Mucosa of rectum (tissue), 2 donors: ENCODE results near the gene MEG3.

ENCODE experiments used
- H3K27ac ChIP-seq, 2 donors: one replicate each; pipeline ENCODE4 v1.7.0; 2013; ENCODE audit warnings: inconsistent platforms in 2 of 2, low read depth in 2 of 2, low read length in 2 of 2
- H3K27me3 ChIP-seq, 2 donors: one replicate each; pipeline ENCODE4 v1.7.0; 2013; ENCODE audit warnings: low read length in 2 of 2; ENCODE audit not compliant: control insufficient read depth in 2 of 2, insufficient read depth in 2 of 2
- H3K36me3 ChIP-seq, 2 donors: one replicate each; pipeline ENCODE4 v1.7.0; 2013; ENCODE audit warnings: low read length in 2 of 2; ENCODE audit not compliant: control insufficient read depth in 2 of 2, insufficient read depth in 2 of 2
- H3K4me1 ChIP-seq, 2 donors: one replicate each; pipeline ENCODE4 v1.7.0; 2013; ENCODE audit warnings: low read length in 2 of 2, mild to moderate bottlenecking in 1 of 2; ENCODE audit not compliant: control insufficient read depth in 2 of 2, insufficient read depth in 2 of 2
- H3K4me3 ChIP-seq, 2 donors: one replicate each; pipeline ENCODE4 v1.7.0; 2013; ENCODE audit warnings: low read length in 2 of 2
- H3K9ac ChIP-seq, 2 donors: one replicate each; pipeline ENCODE4 v1.7.0; 2013; ENCODE audit warnings: low read length in 2 of 2, low read depth in 1 of 2, mild to moderate bottlenecking in 1 of 2
- H3K9me3 ChIP-seq, 2 donors: one replicate each; pipeline ENCODE4 v1.7.0; 2013; ENCODE audit warnings: low read length in 2 of 2; ENCODE audit not compliant: control insufficient read depth in 2 of 2
- donor health status: healthy.
- donor health status: Normal muscosa, but diverticular disease.

MEG3 gene

DNA sequence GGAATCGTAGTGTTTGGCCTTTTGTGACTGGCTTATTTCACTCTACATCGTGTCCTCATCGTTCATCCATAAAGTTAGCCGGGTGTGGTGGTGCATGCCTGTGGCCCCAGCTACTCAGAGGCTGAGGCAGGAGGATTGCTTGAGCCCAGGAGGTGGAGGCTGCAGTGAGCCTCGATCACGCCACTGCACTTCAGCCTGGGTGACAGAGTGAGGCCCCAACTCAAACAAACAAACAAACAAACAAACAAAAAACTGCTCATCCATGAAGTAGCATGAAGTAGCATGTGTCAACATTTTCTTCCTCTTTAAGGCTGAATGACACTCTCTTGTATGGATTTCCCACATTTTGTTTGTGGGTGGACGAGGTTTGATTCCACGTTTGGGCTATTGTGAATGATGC is 44.0 kb upstream of the MEG3 start:
- no peak overlapping the region for H3K9ac ChIP-seq
- H3K27ac ChIP-seq, result no peak overlapping the region
- H3K27me3 ChIP-seq, result no peaks in the 10 kb centered on the region
- no peak overlapping the region for H3K4me3 ChIP-seq
- H3K36me3 ChIP-seq, result no peaks in the 10 kb centered on the region
- H3K4me1 ChIP-seq, result no peaks in the 10 kb centered on the region
- no peaks in the 10 kb centered on the region for H3K9me3 ChIP-seq

DNA sequence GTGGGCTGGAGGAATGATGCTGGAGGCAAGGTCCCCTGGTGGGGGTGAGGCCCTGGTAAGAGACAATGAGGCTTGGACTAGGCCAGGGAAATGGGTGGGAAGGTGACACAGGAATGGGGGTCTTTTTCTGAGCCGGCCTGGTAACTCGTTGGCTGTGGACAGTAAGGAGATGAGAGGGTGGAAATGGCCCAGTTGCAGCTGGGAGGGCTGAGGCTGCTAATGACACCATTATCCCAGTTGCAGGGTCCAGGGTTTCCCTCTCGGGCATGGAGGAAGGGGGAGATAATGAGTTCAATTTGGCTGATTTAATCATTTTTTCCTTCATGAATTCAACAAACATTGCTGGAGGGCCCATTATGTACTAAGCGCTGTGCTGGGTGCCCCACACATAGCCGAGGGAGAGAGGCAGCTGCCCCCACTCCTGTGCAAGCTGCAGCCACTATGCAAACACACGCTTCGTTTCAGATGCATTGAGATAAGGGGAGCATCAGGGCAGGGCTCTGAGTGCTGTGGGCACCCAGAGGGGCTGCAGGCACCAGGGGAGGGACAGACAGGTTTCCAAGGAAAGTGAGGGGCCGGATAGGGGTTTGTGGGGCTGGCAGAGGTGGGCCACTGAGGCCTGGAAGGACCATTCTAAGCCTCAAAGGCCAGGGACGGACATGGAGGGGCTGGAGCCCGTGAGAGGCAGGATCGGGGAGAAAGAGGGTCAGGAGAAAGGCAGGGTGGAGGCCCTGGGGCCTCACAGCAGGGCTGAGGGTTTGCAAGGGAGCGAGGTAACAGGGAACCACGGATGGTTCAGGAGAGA is 43.2 kb upstream of the MEG3 start:
- no peak overlapping the region for H3K27ac ChIP-seq
- no peaks in the 10 kb centered on the region for H3K27me3 ChIP-seq
- no peak overlapping the region for H3K9ac ChIP-seq
- no peaks in the 10 kb centered on the region for H3K36me3 ChIP-seq
- no peak overlapping the region for H3K4me3 ChIP-seq
- no peaks in the 10 kb centered on the region for H3K4me1 ChIP-seq
- no peaks in the 10 kb centered on the region for H3K9me3 ChIP-seq

- no peak overlapping the region for H3K27ac ChIP-seq
- no peaks in the 10 kb centered on the region for H3K4me1 ChIP-seq
- no peak overlapping the region for H3K9ac ChIP-seq
- no peaks in the 10 kb centered on the region for H3K36me3 ChIP-seq
- H3K27me3 ChIP-seq, result no peaks in the 10 kb centered on the region
- H3K9me3 ChIP-seq, result no peaks in the 10 kb centered on the region
- H3K4me3 ChIP-seq, result no peak overlapping the region
Measured at GRCh38 chr14:100783630-100784370, 42.1 kb upstream of the MEG3 start.

DNA sequence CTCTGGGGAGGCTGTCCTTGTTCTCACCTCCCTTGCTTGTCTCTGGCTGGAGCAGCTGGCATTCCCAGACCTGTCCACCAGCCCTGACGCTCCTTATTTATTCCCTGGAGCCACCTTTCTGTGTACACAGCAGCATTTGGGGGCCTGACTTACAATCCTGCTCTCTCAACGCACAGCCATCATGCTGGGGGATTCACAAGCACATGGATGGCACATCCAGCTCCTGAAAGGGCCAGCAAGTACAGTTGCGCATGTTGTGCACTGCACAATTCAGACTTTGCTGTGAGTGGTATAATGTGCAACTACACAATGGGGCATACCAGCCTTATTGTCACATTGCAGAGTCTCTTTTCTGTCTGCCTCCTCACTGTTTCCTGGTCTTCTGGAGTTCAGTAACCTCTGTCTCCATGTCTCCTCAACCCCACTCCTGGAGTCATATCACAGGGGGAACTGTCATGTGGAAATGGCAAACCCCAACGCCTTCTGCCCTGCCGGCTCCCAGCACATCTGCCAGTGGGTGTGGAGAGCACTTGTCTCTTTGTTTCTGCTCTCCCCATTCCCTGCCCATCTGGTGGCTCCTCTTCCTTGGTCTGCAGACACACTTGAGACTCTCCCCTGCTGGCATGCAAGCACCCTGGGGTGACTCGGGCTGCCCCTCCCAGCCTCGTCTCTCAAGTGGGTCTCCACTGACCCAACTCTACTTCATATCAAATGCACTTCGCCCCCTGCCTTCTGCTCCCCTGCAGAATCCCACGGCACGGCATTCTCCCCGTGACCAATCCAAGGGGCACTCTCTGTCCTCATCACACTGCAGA is 41.2 kb upstream of the MEG3 start:
- no peak overlapping the region for H3K4me3 ChIP-seq
- no peaks in the 10 kb centered on the region for H3K9me3 ChIP-seq
- no peaks in the 10 kb centered on the region for H3K27me3 ChIP-seq
- H3K4me1 ChIP-seq, result no peaks in the 10 kb centered on the region
- no peak overlapping the region for H3K27ac ChIP-seq
- no peaks in the 10 kb centered on the region for H3K36me3 ChIP-seq
- no peak overlapping the region for H3K9ac ChIP-seq

GRCh38 chr14:100785338-100785615 is 40.6 kb upstream of the MEG3 start:
- Histone ChIP-seq H3K4me3 (no peak overlapping the region), H3K9me3 (no peaks in the 10 kb centered on the region), H3K9ac (no peak overlapping the region), H3K36me3 (no peaks in the 10 kb centered on the region), H3K27ac (no peak overlapping the region), H3K4me1 (no peaks in the 10 kb centered on the region), H3K27me3 (peaks cover 0 to 3% of the 10 kb centered on the region in 2 donors)

DNA sequence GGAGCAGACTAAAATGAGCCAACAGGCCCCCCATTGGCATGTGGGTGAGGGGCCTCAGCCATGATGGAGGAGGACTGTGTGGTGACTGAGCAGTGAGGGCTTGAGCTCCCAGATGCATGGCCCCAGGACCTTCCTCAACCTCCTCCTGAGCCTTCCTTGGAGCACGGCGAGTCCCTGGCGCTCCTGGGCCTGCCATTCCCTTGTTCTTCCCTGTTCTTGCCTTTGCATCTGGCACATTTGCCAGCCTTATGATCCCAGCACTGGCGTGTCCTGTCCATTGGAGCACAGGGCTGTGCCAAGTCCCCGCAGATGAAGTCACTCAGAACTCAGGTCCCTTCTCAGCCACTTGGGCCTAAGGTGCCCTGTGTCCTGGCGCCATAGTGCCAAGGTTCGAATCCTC is 40.3 kb upstream of the MEG3 start:
- H3K27me3 ChIP-seq, result peaks cover 0 to 3% of the 10 kb centered on the region in 2 donors
- no peak overlapping the region for H3K4me3 ChIP-seq
- no peaks in the 10 kb centered on the region for H3K36me3 ChIP-seq
- H3K9ac ChIP-seq, result no peak overlapping the region
- H3K27ac ChIP-seq, result no peak overlapping the region
- no peaks in the 10 kb centered on the region for H3K9me3 ChIP-seq
- no peaks in the 10 kb centered on the region for H3K4me1 ChIP-seq

DNA sequence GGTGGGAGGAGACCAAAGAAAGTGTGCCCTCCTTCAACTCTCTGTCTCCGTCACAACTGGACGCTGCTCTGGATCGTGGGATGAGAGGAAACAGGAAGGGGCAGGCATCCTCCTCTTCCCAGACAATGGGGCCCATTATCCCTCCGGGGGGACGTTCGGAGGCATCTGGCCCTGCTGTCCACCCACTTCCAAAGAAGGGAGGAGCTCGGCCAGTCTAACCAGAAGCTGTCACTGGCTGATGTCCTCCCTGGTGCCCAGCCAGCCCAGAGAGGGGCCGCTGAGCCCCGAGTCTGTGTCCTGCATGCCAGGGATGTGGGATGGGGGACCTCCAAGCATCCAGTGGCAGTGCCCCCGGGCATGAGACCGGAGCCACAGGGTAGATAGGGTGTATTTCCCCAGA is 39.8 kb upstream of the MEG3 start:
- Histone ChIP-seq H3K4me3 (no peak overlapping the region), H3K9ac (no peak overlapping the region), H3K4me1 (no peaks in the 10 kb centered on the region), H3K27me3 (peaks cover 0 to 3% of the 10 kb centered on the region in 2 donors), H3K36me3 (no peaks in the 10 kb centered on the region), H3K27ac (no peak overlapping the region), H3K9me3 (no peaks in the 10 kb centered on the region)

DNA sequence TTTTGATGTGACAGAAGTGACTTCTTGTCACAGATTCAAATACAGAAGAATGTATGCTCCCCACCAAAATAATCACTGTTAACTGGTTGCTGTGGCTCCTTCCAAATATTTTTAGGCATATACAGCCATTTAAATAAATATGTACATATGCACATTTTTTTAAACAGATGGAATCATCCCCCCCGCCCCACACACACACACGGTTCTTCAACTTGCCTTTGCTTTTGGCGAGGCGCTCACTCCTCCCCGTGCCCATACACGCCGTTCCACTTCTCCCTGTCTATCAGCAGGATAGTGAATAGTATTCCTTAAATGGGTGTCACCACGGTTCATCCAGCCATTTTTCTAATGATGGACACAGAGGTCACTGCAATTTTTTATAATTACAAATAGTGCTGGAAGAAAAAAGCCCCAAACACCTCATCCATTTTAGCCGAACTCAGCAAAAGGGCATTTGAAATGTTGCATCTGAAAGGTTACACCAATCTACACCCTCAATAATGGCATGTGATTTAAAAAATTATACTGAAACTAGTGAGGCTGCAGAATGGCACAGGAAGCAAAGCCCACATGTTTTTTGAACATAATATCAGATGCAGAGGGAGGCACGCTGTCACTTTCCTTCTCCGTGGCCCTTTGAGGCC is 39.2 kb upstream of the MEG3 start:
- Histone ChIP-seq H3K27ac (no peak overlapping the region), H3K4me3 (no peak overlapping the region), H3K9me3 (no peaks in the 10 kb centered on the region), H3K9ac (no peak overlapping the region), H3K4me1 (no peaks in the 10 kb centered on the region), H3K36me3 (no peaks in the 10 kb centered on the region), H3K27me3 (peaks cover 0 to 3% of the 10 kb centered on the region in 2 donors)

- no peaks in the 10 kb centered on the region for H3K36me3 ChIP-seq
- H3K27ac ChIP-seq, result no peak overlapping the region
- no peak overlapping the region for H3K9ac ChIP-seq
- H3K4me1 ChIP-seq, result no peaks in the 10 kb centered on the region
- no peak overlapping the region for H3K4me3 ChIP-seq
- peaks cover 0 to 3% of the 10 kb centered on the region in 2 donors for H3K27me3 ChIP-seq
- H3K9me3 ChIP-seq, result no peaks in the 10 kb centered on the region
Measured at GRCh38 chr14:100787659-100788058, 38.3 kb upstream of the MEG3 start.

GRCh38 chr14:100788517-100788916 is 37.4 kb upstream of the MEG3 start:
- H3K27me3 ChIP-seq, result peaks cover 0 to 3% of the 10 kb centered on the region in 2 donors
- H3K9me3 ChIP-seq, result no peaks in the 10 kb centered on the region
- H3K9ac ChIP-seq, result no peak overlapping the region
- H3K4me1 ChIP-seq, result no peaks in the 10 kb centered on the region
- no peaks in the 10 kb centered on the region for H3K36me3 ChIP-seq
- no peak overlapping the region for H3K4me3 ChIP-seq
- H3K27ac ChIP-seq, result no peak overlapping the region
